Measurements from ENCODE around the gene GALNS.
"Not testable (repeated sequence)": the region's sequence is repeated elsewhere in the genome, so short reads cannot be mapped to it uniquely, and the experiment has no call there.

Gene GALNS

DNA sequence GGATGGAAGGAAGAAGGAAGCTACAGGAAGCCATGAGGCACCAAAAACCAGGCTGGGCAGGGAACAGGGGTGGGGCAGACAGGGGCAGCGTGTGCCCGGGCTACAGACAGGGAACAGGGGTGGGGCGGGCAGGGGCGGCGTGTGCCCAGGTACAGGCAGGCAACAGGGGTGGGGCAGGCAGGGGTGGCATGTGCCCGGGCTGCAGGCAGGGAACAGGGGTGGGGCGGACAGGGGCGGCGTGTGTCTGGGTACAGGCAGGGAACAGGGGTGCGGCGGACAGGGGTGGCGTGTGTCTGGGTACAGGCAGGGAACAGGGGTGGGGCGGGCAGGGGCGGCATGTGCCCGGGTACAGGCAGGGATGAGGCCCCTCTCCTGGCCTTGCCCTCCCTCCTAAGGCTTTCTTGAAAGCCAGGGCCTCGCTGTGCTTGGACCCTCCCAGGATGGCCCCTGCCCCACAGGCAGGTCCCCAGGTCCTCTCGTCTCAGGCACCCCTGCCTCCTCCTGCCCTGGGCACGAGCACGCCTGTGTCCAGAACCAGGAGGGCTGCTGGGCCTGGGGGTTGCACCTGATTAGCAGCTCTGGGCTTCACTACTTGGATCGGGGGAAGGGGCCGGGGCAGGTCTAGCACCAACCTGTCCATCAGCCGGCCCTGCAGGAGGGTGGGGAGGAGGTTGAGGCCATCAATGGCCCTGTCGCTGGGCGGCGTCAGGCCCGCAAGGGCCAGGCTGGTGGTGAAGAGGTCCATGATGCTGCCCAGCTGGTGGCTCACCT, 30.5 kb downstream of the GALNS start:
- Histone ChIP-seq H3K4me1 (ENCODE audit: control insufficient read depth, insufficient read depth, low read length) (no peaks in the 10 kb centered on the region), H3K4me3 (ENCODE audit: low read length) (no peak overlapping the region), H3K36me3 (ENCODE audit: insufficient read depth, low read length) (peaks cover 9% of the 10 kb centered on the region), H3K9me3 (replicated peaks; ENCODE audit: low read length) (no peaks in the 10 kb centered on the region), H3K27me3 (ENCODE audit: control insufficient read depth, insufficient read depth, low read length) (no peaks in the 10 kb centered on the region), H3K9ac (ENCODE audit: low read depth, low read length) (no peak overlapping the region), H3K4me2 (ENCODE audit: low read length) (no peak overlapping the region)

DNA sequence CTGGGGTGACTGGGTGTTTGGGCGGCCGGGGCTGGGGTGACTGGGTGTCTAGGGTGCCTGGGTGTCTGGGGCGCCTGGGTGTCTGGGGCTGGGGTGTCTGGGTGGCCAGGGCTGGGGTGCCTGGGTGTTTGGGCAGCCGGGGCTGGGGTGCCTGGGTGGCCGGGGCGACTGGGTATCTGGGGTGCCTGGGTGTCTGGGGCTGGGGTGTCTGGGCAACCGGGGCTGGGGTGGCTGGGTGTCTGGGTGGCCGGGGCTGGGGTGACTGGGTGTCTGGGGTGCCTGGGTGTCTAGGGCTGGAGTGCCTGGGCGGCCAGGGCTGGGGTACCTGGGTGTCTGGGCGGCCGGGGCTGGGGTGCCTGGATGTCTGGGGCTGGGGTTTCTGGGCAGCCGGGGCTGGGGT, 31.6 kb downstream of the GALNS start:
- H3K9me3 ChIP-seq (replicated peaks; ENCODE audit: low read length) = no peaks in the 10 kb centered on the region
- no peaks in the 10 kb centered on the region for H3K27me3 ChIP-seq (ENCODE audit: control insufficient read depth, insufficient read depth, low read length)
- H3K4me3 ChIP-seq (ENCODE audit: low read length) = no peak overlapping the region
- no peaks in the 10 kb centered on the region for H3K4me1 ChIP-seq (ENCODE audit: control insufficient read depth, insufficient read depth, low read length)
- no peak overlapping the region for H3K9ac ChIP-seq (ENCODE audit: low read depth, low read length)
- peaks cover 9% of the 10 kb centered on the region for H3K36me3 ChIP-seq (ENCODE audit: insufficient read depth, low read length)
- H3K4me2 ChIP-seq (ENCODE audit: low read length) = no peak overlapping the region

DNA sequence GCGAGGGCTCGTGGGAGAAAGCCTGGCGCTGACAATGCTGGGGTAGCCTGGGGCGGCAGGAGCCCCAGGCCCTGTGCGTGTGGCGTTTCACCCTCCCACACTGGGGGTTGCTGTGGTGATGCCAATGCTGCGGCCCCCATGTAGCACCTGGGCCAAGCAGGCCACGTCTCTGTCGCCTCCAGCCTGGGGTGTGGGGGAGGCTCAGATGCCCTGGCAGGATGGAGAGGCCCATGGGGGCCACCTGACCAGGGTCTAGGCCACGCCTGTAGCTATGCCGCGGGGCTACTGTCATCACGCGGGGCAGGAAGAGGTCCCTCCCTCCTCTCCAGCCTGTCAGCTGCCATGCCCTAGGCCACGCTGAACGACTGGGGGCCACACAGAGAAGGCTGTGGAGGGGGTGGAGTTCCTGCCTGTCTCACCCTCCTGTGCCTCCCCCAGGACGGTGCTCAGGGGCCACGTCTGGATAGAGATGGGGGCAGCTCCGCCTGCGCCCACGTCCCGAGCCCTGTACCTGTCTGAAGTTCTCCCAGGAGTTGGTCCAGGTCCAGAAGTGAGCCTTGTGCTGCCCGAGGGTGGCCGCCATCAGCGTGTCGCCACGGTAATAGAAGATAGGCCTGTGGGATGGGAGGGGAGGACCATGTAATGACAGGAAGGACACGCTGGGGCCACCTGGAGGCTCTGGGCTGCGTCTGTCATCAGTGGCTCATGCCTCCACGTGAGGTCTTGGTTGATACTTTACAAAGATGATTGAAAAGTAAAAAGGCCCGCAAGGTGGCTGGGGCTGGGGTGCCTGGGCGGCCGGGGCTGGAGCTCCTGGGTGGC, 32.3 kb downstream of the GALNS start:
- no peaks in the 10 kb centered on the region for H3K27me3 ChIP-seq (ENCODE audit: control insufficient read depth, insufficient read depth, low read length)
- no peaks in the 10 kb centered on the region for H3K9me3 ChIP-seq (replicated peaks; ENCODE audit: low read length)
- no peak overlapping the region for H3K4me2 ChIP-seq (ENCODE audit: low read length)
- H3K4me3 ChIP-seq (ENCODE audit: low read length) = no peak overlapping the region
- no peaks in the 10 kb centered on the region for H3K4me1 ChIP-seq (ENCODE audit: control insufficient read depth, insufficient read depth, low read length)
- no peak overlapping the region for H3K9ac ChIP-seq (ENCODE audit: low read depth, low read length)
- H3K36me3 ChIP-seq (ENCODE audit: insufficient read depth, low read length) = peaks cover 9% of the 10 kb centered on the region

DNA sequence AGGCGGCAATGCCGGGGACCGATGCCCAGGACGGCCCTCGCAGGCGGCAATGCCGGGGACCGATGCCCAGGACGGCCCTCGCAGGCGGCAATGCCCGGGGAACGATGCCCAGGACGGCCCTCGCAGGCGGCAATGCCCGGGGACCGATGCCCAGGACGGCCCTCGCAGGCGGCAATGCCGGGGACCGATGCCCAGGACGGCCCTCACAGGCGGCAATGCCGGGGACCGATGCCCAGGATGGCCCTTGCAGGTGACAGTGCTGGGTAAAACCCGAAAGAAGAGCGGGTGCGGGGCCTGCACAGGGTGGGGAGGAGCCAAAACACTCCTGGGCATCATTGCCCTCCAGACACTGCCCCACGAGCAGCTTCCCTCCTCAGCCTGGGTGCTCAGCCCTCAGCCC, 33.1 kb downstream of the GALNS start:
- H3K27me3 ChIP-seq (ENCODE audit: control insufficient read depth, insufficient read depth, low read length); H3K9ac ChIP-seq (ENCODE audit: low read depth, low read length); H3K36me3 ChIP-seq (ENCODE audit: insufficient read depth, low read length); H3K4me1 ChIP-seq (ENCODE audit: control insufficient read depth, insufficient read depth, low read length); H3K4me2 ChIP-seq (ENCODE audit: low read length); H3K9me3 ChIP-seq (replicated peaks; ENCODE audit: low read length); H3K4me3 ChIP-seq (ENCODE audit: low read length): not testable (repeated sequence)

DNA sequence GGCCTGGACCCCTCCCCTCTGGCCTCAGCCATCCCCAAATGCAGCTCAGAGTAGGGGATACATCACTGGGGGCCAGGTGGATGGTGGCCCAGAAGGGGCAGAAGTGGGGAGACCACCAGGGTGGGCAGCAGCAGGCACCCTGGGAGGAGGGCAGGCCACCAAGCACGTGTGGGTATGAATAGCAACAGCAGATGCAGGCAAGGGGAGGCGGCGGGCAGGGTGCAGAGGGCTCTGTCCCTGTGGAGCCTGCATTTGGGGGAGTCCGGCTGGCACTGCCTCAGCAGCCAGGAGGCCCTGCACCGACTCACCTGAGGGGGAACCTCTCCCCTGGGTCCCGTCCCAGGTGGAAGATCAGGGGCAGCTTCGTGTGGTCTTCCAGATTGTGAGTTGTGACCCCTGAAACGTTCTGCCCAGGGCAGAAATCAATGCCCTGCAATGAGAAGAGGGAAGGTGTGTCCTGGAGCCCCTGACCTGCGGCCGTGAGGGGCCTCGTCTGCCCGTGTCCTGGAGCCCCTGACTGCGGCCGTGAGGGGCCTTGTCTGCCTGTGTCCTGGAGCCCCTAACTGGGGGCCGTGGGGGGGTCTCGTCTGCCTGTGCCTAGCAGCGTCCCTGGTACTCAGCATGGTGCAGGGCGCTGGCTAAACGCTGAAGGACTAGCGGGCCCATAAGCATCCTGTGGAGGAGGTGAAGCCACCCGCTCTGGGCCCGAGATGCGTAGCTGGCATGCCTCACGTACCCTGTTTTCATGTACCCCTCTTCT, 34.3 kb downstream of the GALNS start:
- H3K27me3 ChIP-seq (ENCODE audit: control insufficient read depth, insufficient read depth, low read length) = no peaks in the 10 kb centered on the region
- no peaks in the 10 kb centered on the region for H3K4me1 ChIP-seq (ENCODE audit: control insufficient read depth, insufficient read depth, low read length)
- H3K9ac ChIP-seq (ENCODE audit: low read depth, low read length) = no peak overlapping the region
- no peak overlapping the region for H3K4me3 ChIP-seq (ENCODE audit: low read length)
- peaks cover 9% of the 10 kb centered on the region for H3K36me3 ChIP-seq (ENCODE audit: insufficient read depth, low read length)
- H3K9me3 ChIP-seq (replicated peaks; ENCODE audit: low read length) = no peaks in the 10 kb centered on the region
- H3K4me2 ChIP-seq (ENCODE audit: low read length) = no peak overlapping the region

DNA sequence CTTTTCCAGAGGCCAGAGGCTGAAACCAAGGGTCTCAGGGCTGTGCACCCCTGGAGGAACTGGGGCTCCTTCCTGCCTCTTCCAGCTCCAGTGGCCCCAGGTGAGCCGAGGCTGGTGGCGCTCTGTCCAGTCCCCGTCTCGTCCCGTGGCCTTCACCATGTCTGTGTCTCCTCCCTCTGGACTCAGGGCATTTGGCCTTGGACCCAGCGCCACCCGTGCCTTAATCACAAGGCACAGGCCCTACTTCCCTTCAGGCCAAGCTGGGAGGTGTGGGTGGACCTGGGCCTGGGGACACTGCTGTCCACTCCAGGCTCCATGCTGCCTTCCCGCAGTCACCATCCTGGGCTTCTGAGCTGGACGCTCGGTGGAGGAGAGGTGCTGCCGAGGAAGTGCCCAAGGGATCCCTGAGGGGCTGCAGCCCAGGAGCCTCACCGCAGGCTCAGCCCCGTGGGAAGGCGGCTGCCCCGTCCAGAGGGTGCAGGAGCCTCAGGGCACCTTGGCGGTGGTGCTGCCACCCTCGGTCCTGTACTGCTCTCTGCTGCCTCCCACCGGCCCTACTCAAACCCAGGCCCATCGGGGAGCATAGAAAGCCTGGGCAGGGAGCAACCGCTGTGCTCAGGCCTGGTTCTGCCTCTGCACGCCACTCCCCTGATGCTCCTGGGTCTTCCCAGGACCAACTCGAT, 35.4 kb downstream of the GALNS start:
- Histone ChIP-seq H3K9me3 (replicated peaks; ENCODE audit: low read length) (no peaks in the 10 kb centered on the region), H3K9ac (ENCODE audit: low read depth, low read length) (no peak overlapping the region), H3K27me3 (ENCODE audit: control insufficient read depth, insufficient read depth, low read length) (no peaks in the 10 kb centered on the region), H3K4me2 (ENCODE audit: low read length) (no peak overlapping the region), H3K36me3 (ENCODE audit: insufficient read depth, low read length) (peaks cover 9% of the 10 kb centered on the region), H3K4me1 (ENCODE audit: control insufficient read depth, insufficient read depth, low read length) (no peaks in the 10 kb centered on the region), H3K4me3 (ENCODE audit: low read length) (no peak overlapping the region)

DNA sequence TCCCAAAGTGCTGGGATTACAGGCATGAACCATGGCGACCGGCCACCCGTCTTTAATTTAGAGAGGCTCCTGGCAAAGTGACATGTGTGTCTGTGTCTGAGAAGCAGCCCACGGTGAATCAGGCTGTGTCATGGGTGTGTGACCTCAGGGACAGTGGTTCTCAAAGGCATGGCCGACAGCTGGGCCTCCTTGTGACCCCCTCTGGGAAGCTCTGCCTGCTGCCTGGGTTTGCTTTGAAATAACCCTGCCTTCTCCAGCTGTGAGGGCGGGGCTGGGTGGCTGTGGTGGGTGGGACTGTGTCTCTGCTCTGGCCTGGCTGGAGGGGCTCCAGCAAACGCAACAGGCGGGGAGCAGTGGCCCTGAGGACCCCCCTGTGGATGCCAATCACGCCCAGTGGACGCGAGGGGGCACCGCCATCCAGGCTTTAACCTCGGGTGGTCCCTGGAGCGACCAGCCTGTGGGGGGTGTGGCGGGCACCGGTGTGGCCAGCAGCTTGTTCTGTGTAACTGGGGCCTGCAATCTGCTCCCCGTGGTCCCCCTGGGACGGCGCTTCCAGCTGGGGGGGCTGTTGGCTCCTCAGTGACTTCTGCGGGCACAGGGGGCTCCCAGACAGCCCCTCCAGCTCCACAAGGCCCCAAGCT, 36.2 kb downstream of the GALNS start:
- no peaks in the 10 kb centered on the region for H3K9me3 ChIP-seq (replicated peaks; ENCODE audit: low read length)
- H3K4me1 ChIP-seq (ENCODE audit: control insufficient read depth, insufficient read depth, low read length) = no peaks in the 10 kb centered on the region
- H3K36me3 ChIP-seq (ENCODE audit: insufficient read depth, low read length) = peaks cover 9% of the 10 kb centered on the region
- H3K9ac ChIP-seq (ENCODE audit: low read depth, low read length) = no peak overlapping the region
- H3K4me3 ChIP-seq (ENCODE audit: low read length) = no peak overlapping the region
- no peak overlapping the region for H3K4me2 ChIP-seq (ENCODE audit: low read length)
- no peaks in the 10 kb centered on the region for H3K27me3 ChIP-seq (ENCODE audit: control insufficient read depth, insufficient read depth, low read length)

DNA sequence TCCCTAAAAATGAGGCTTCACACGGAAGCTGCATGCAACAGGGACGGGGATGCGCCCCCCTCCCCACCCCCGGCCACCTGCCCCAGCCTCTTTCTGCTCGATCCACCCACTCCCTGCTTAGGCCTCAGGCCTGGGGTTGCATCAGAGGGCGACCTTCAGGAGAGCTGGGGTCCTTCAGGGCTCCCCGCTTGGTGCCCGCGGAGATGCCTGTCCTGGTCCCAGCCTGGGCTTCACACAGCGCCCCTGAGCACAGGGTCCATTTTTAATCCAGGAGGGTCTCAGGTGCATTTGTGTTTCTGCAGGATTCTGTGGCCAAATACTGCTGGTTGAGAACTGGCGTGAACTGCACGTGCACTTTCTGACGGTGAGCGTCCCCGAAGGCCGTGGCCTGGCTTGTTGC, 37.6 kb downstream of the GALNS start:
- peaks cover 9% of the 10 kb centered on the region for H3K36me3 ChIP-seq (ENCODE audit: insufficient read depth, low read length)
- no peaks in the 10 kb centered on the region for H3K9me3 ChIP-seq (replicated peaks; ENCODE audit: low read length)
- no peaks in the 10 kb centered on the region for H3K4me1 ChIP-seq (ENCODE audit: control insufficient read depth, insufficient read depth, low read length)
- H3K9ac ChIP-seq (ENCODE audit: low read depth, low read length) = no peak overlapping the region
- H3K27me3 ChIP-seq (ENCODE audit: control insufficient read depth, insufficient read depth, low read length) = no peaks in the 10 kb centered on the region
- H3K4me2 ChIP-seq (ENCODE audit: low read length) = no peak overlapping the region
- no peak overlapping the region for H3K4me3 ChIP-seq (ENCODE audit: low read length)

DNA sequence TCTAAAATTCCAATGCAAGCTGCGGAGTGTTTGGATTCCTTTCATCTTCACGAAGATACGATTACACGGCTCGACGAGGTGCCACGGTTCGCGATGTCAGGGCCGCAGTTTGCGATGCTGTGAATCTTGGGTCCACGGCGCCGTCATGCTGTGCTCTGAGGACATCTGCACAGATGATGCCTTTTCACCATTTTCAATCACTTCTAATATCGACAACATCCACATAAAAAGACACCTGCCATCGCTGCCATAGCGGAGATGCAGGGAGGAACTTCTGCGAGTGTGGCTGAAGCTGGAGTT, 38.2 kb downstream of the GALNS start:
- H3K9me3 ChIP-seq (replicated peaks; ENCODE audit: low read length) = no peaks in the 10 kb centered on the region
- H3K9ac ChIP-seq (ENCODE audit: low read depth, low read length) = no peak overlapping the region
- H3K36me3 ChIP-seq (ENCODE audit: insufficient read depth, low read length) = peaks cover 9% of the 10 kb centered on the region

DNA sequence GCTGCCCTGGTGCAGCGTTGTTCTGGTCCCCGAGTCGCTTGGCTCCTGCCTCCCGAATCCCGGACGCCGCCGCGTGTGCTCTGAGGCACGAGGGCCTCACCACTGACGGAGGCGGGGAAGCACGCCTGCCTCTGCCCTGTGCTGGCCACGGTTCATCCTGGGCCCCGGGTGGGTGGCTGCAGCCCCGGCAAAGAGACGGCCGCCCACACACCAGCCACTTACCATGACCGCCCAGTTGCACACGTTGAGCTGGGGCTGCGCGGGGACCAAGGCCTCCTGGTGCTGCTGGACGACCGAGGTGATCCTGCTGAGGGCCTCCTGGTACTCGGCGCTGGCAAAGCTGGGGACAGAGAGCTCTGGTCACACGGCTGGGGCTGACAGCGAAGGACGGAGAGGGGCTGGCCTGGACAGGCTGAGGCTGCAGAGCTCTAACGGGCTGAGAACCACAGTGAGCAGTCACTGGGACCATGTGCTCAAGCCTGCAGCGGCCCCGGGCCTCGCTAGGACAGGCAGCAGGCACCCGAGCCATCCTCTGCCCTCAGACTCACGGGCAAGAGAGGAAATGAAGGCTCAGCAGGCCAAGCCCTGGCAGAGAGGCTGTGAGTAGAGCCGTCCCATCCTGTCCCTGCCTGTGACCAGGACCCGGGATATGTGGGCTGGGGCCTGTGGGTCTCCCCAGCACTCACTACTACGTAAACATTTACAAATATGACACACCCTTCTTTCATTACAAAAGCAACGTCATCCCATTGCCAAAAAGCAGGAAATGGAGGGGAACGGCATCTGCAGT, 38.8 kb downstream of the GALNS start:
- H3K27me3 ChIP-seq (ENCODE audit: control insufficient read depth, insufficient read depth, low read length) = no peaks in the 10 kb centered on the region
- H3K36me3 ChIP-seq (ENCODE audit: insufficient read depth, low read length) = peaks cover 9% of the 10 kb centered on the region
- H3K4me3 ChIP-seq (ENCODE audit: low read length) = no peak overlapping the region
- H3K4me2 ChIP-seq (ENCODE audit: low read length) = no peak overlapping the region
- no peaks in the 10 kb centered on the region for H3K9me3 ChIP-seq (replicated peaks; ENCODE audit: low read length)
- H3K9ac ChIP-seq (ENCODE audit: low read depth, low read length) = no peak overlapping the region
- peaks cover 2% of the 10 kb centered on the region for H3K4me1 ChIP-seq (ENCODE audit: control insufficient read depth, insufficient read depth, low read length)

More for the DNA sequence above, 38.2 kb downstream of the GALNS start:
- no peaks in the 10 kb centered on the region for H3K27me3 ChIP-seq (ENCODE audit: control insufficient read depth, insufficient read depth, low read length)
- no peak overlapping the region for H3K4me2 ChIP-seq (ENCODE audit: low read length)
- no peak overlapping the region for H3K4me3 ChIP-seq (ENCODE audit: low read length)
- H3K4me1 ChIP-seq (ENCODE audit: control insufficient read depth, insufficient read depth, low read length) = no peaks in the 10 kb centered on the region
